T-helper 9 cell (primary cell): Measurements from ENCODE around the gene PPHLN1.
A peak's percentile ranks its signal among the peaks of the same experiment; 100 is the strongest.
"Not testable (repeated sequence)": the region's sequence is repeated elsewhere in the genome, so short reads cannot be mapped to it uniquely, and the experiment has no call there.

Experiments used
- DNase-seq: peaks from one replicate; pipeline ENCODE4 v3.0.0-alpha.2; 2020

PPHLN1 gene

DNA sequence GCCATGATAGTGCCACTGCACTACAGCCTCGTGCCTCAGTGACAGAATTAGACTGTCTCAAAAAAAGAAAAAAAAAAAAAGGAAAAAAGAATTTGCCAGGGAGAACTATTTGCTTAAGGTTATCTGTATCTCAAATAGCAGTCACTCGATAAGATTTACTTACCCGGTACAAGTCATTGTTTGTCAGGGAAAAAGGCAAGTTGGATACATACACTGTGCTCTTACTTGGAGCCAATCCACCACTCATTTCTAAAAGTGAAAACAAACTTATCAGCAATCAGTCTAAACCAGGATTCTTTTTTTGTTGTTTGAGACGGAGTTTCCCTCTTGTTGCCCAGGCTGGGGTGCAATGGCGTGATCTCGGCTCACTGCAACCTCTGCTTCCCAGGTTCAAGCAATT is 2.1 kb upstream of the PPHLN1 start:
- DNase-seq: no peak

DNA sequence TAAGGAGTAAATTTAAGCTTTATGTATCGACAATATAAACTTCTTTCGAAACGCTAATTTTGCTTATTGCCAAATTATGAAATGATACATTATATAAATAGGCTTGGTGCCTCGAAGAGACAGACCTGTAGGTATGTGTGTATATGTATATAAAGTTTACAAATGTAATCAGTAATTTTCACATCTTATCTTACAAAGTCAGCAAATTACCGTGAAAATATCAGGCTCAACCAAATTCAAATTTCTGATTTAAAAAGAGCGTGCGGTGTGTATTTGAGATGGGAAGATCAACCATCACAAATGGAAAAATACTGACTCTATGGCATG is 678 bp upstream of the PPHLN1 start:
- no peak for DNase-seq

DNA sequence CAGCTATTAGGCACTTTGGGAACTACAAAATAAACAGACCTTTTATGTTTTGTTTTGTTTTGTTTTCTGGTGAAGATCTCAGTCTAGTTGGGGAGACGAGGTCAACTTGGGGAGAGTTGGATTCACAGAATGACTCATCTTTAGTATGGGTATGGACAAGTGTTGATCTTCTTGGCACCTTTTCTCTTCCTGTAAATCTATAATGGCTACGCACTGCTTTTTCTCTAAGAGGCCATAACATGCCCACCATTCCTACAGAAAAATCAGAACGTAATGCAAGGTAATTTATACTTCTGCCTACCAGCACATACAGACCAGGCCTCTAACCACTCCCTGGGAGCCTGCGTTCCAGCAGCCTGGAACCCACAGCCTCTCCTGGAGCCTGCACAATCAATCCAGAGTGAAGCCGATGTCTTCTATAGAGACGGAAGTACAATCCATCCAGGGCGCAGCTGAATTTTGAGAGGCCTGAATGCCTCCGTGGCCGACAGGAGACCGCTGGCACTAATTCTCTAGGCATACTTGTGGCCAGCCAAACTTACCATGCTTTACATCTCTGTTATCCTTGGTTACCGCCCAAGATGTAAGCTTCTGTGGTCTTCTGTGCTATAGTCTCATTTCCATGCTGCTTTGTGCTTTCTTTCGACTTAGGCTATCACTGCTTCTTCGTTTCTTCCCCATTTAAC is 717 bp downstream of the PPHLN1 start:
- DNase-seq: no peak

DNA sequence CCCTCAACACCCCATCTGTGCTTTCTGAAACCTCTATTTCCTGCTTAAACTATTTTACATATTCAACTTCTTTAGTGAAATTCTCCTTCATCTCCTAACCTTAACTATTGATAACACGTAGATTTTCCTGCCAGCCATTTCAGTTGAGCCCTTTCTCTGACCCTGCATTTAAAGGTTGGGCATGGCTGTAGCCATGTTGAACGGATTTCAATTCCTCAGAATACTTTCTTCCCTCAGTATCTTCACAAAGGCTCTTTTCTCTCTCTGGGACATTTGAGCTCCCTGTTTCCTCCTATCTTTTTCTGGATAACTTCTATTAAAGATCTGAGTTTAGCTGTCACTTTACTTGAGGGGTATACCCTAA is 1.2 kb downstream of the PPHLN1 start:
- no peak for DNase-seq

DNA sequence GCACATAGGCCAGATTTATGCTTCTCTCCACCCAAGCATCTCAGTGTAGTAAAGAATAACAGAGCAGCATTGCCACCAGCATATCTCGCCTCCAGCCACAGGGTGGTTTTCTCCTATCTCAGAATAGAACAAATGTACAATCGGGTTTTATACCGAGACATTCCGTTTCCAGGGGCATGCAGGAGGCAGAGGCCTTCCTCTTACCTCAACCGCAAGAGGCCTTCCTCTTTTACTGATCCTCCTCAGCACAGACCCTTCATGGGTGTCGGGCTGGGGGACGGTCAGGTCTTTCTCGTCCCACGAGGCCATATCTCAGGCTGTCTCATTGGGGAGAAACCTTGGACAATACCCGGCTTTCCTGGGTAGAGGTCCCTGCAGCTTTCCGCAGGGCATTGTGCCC is 4.1 kb downstream of the PPHLN1 start:
- not testable (repeated sequence) for DNase-seq

DNA sequence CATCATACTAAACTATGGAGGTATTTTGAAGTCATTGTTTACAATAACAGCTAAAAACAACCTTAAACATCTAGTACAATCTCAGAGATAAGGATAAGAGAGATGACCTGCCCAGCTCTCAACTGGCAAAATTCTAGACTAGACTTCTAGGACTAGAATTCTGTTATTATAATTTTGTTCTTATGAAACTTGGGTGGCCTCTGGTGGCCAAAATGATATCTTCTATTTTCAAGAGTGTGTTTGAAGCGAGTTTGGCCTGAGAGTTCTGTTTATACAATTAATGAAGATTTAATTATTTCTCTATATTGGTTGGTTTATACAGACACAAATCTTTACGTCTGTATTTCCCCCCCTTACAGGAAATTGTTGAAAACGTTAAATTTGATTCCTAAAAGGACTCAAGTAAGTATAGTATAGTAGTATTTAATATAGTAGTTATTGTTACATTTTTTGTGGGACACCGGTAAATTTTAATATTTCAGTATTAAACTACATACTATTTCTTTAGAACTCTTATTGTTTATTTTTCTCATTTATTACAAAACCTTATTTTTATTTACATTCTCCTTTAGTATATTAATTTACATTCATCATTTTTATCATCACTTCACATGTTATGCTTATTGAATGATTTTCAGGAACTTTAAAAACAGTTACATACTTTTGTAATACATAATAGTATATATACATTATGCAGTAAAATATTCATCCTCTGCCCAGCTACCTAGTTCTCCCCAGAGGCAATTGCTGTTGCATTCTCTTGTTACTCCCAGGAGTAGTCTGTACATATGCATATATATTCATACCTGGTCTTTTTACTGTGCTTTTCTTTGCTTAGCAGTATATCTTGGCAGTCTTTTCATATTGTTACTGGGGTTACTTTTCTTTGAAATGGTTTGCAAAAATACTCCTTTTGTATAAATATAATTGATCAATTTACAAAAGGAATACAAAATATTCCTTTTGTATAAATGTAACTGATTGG is 6.6 kb downstream of the PPHLN1 start:
- DNase-seq: peak; percentile 10

DNA sequence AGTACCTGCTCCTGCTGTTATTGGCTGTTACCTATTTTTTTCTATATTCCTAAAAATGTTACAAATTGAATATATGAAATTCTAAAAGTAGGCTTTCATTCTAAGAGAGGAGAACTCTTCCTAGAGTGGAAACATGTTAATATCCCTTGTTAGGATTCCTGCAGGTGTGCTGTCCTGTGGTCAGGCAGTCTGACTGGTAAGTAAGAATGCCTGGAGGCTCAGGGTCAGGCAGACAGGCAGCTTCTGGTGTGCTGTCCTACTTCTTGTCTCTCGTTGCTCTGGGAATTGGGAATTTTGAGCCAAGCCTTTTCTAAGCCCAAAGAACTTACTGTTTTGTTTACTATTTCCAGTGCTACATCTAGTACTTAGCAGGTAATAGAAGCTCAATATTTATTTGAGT is 10.3 kb downstream of the PPHLN1 start:
- no peak for DNase-seq

DNA sequence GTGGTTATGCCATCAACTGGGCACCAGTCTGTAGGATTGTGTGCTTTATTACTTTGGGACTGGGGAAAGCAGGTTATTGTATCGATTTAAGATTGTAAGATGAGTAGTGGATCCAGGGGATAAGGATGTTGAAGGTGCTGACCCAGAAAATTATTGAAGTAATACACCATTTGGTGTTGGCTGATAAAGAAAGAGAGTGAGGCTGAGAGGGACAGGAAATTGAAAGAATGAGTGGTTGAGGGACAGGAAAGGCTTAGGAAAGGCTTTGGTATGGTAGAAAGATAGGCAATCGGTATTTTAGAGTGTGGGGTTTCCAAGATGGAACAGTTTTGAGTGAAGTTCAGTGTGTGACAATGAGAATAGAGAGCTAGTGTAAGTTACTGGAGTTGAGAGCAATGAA is 12.3 kb downstream of the PPHLN1 start:
- DNase-seq: no peak

DNA sequence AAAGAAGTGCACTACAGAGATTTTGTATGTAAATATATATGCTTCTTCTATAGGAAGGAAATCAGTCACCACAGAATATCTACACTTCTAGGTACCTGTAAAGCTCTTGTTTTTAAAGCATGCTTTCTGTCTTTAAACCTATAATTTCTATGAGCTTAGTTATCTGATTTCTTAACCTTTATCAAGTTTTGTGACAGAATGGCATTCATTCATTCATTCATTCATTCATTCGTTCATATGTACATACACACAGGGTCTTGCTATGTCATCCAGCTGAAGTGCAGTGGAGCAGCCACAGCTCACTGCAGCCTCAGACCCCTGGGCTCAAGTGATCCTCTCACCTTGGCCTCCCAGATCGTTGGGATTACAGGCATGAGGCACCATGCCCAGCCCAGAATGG is 16.1 kb downstream of the PPHLN1 start:
- no peak for DNase-seq

DNA sequence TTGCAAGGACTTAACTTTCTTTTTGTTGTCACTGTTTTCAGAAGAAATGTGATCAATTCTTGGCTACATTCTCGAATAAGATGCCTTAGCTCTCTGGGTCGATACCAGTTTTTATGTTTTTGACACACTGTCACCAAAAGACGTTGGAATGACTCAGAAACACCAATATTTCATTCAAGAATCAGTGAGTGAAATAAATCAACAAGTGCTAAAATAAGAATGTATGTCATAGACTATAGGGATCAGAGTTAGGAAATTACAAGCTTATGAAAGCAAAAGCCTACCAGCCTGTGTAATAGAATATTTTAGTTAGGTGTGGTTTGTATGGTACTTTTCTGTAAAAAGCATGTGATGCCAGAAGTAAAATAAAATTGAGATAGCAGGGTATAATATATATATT is 17.8 kb downstream of the PPHLN1 start:
- DNase-seq: no peak

DNA sequence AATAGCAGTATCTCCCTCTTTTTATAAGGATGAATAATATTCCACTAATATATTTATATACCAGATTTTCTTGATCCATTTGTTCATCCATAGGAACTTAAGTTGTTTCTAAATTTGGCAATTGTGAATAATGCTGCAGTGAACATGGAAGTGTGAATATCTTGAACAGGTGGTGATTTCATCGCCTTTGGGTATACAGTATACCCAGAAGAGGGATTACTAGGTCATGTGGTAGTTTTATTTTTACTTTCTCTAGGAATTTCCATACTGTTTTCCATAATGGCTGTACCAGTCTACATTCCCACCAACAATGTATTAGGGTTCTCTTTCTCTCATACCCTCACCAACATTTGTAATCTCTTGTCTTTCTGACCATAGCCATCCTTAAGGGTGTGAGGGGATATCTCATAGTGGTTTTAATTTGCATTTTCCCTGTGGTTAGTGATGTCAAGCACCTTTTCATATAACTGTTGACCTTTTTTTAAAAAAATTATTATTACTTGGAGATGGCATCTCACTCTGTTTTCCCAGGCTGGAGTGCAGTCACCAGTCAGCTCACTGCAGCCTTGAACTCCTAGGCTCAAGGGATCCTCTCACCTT is 20.5 kb downstream of the PPHLN1 start:
- no peak for DNase-seq

DNA sequence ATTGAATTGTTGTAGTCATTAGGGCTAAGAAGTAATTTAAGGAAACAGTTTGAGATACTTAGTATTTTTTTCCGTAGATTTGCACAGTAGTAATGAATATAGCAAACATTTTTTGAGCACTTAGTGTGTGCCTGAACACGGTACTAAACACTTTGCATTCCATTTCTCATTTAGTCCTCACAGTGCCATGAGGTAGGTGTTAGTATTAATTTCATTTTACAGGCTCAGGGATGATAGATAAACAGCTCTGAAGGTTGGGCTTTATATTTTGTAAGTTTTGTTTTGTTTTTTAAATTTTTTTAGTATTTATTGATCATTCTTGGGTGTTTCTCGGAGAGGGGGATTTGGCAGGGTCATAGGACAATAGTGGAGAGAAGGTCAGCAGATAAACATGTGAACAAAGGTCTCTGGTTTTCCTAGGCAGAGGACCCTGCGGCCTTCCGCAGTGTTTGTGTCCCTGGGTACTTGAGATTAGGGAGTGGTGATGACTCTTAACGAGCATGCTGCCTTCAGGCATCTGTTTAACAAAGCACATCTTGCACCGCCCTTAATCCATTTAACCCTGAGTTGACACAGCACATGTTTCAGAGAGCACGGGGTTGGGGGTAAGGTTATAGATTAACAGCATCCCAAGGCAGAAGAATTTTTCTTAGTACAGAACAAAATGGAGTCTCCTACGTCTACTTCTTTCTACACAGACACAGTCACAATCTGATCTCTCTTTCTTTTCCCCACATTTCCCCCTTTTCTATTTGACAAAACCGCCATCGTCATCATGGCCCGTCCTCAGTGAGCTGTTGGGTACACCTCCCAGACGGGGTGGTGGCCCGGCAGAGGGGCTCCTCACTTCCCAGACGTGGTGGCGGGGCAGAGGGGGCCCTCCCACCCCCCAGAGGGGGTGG is 23.4 kb downstream of the PPHLN1 start:
- not testable (repeated sequence) for DNase-seq

DNA sequence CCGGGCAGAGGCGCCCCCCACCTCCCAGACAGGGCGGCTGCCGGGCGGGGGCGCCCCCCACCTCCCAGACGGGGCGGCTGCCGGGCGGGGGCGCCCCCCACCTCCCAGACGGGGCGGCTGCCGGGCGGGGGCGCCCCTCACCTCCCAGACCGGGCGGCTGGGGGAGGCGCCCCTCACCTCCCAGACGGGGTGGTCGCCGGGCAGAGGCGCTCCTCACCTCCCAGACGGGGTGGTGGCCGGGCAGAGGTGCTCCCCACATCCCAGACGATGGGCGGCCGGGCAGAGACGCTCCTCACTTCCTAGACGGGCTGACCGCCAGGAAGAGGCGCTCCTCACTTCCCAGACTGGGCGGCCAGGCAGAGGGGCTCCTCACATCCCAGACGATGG is 24.0 kb downstream of the PPHLN1 start:
- DNase-seq: not testable (repeated sequence)

DNA sequence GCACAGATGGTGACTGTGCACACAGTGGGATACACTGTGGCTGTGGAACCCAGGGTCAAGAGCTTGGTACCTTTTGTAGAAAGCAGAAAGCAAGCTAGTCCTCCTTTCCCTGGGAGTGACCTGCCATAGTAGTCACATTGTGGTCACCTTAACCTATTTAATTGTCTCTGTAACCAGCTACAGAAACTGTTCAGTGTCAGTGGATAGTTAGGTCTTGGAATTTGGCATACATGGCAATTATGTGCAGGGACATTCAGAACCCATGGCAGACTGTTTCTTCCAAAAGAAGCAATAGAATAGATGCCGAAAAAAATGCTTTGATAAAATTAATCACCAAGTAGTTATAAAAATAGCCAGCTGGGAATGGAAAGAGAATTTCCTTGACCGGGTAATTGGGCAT is 30.4 kb downstream of the PPHLN1 start:
- DNase-seq: no peak

DNA sequence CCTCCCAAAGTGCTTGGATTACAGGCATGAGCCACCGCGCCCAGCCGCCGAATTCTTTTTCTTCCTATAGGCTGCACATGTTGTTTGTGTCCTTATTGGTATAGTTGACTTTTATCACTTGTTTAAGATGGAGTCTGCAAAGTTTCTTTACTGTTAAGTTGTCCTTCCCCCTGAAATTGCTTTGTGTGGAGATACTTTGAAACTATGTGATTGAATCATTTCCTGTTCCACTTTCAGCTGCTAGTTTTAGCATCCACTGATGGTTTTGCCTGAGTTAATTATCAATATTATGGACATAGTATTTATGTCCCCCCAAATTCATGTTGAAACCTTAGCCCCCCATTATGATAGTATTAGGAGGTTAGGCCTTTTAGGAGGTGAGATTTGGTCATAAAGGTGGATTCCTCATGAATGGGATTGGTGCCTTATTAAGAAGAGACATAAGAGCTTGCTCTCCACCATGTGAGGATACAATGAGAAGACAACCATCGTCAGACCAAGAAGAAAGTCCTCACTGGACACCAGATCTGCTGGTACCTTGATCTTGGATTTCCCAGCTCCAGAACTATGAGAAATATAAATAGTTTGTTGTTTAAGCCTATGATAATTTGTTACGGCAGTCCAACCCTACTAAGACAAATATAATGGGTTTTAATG is 34.9 kb downstream of the PPHLN1 start:
- no peak for DNase-seq

DNA sequence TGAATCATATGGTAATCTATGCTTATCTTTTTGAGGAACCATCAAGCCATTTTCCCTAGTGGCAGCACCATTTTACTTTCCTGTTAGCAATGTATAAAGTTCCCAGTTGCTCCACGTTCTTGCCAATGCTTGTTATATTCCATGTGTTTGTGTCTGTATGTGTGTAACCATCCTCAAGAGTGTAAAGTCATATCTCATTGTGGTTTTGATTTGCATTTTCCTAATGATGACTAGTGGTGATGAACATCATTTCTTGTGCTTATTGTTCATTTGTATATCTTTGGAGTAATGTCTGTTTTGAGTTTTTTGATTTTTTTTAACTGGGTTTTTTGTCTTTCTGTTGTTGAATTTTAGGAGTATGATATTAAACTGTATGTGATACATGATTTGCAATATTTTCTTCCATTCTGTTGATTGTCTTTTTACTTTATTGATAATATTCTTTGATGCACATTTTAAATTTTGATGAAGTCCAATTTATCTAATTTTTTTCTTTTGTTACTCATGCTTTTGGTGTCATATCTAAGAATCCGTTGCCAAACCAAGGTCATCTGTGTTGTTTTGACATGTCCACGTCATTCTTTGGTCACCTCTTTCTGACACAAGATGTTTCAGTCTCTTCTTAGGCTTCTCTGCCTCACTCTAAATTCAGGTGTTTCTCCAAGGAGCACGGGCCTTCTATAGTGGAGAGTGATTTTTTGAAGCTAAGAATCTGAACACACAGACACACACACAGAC is 36.1 kb downstream of the PPHLN1 start:
- DNase-seq: no peak

DNA sequence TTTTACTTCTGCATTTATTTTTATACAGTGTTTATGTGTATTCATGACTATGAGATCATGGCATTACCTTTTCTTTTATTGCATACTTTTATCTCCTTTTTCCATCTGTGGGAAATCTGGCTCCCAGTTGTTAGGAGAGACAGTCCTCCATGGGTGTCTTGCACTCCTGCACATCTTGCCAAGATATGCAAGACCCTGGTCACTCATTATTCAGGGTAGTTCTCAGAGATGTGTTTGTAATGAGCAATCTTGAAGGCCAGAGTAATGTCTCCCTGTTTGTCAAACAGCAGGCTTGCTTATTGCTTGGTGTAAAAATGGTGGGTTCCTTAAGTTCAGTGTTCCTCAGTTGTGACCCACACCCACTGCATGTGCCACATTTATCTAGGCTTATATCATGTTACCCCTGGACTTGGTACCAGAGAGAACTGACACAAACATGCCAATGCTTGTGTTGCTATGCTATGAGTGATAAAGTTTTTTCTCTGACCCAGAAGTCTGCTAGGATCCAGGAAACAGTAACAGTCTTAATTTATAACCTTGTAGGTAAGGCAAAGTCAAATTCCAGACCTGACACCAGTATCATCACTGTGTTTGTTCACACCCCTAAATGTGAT is 36.8 kb downstream of the PPHLN1 start:
- no peak for DNase-seq

DNA sequence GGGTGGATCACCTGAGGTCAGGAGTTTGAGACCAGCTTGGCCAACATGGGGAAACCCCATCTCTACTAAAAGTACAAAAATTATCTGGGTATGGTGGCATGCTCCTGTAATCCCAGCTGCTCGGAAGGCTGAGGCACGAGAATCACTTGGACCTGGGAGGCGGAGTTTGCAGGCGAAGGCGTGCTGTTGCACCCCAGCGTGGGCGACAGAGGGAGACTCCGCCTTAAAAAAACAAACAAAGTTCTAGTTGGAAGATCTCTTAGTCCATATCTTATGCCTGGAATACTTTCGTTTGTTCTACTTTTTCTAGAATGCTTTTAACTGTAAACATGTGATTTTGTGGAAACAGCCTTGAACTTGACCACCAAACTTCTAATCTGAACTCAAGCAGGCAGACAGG is 38.7 kb downstream of the PPHLN1 start:
- DNase-seq: no peak

DNA sequence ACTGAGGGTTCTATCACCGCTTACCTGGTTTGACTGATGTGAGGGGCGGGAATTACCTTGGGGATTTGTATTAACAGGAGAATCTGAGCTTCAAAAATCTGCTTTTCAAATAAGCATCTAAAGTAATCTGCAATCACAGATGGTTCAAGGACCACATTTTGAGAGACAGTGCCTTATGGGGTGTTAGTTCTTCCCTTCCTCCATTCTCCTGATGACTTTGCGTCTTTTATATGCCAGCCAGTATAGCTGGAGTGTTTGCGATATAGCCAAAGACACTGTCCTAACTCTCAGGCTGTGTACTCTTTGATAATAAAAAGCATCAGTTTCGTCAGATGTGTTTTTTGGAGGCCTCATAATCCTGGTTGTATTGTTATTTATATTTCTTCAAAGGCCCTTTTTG is 39.5 kb downstream of the PPHLN1 start:
- DNase-seq: no peak

DNA sequence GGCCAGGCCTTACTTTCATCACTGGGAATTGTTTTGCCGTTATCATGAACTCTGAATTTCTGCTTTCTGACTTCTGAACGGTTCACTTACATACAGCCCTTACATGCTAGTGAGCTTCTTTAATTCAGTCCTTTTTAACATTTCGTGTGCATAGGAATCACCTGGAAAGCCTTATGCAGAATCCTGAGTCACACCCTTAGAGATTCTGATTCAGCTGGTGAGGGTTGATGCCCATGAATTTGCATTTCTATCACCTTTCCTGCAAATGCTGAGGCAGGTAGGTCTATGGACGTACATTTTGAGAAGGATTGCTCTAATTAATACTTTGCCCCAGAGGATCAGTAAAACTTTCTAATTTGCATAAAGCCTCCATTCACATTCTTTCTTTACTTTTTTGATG is 44.0 kb downstream of the PPHLN1 start:
- no peak for DNase-seq

DNA sequence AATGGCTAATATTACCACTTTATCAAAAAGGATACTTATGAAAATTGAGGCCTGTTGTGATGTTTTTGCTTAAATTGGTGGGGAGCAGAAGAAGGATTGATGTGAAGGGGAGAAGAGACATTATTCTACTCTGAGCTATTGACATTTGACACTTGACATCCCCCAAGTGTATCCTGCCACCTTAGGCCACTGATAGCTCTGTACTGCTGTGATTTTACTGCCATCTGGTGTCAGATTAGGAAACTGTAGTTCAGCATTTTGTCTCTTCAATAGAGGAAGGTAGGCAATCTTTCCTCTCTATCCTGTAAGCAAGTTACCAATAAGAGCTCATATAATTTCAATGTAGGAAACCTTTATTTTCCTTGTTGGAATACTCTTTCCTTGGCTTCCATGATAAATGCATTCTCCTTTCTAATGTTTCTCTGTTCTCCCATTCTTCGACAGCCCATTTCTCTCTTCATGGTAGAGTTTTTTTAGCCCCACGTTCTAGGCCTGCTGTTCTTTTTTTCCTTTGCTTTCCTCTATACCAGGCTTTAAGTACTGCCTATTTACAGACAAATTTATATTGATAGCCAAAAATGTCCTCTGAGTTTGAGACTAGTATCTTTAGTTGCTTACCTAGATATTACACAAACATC is 46.3 kb downstream of the PPHLN1 start:
- DNase-seq: no peak
